ENCODE measurements around the gene TKT. TPM values are rescaled to one million over a fixed set of nuclear protein-coding genes. Genes with fewer than 3 reads are reported as not detected.
A peak's percentile ranks its signal among the peaks of the same experiment; 100 is the strongest.

TKT gene
- total and polyA plus RNA-seq, 2 of the 13 experiments (the other 11 are each of a cell fraction or from before 2014, with no cell fraction given): 150 to 238 TPM

GRCh38 chr3:53255423-53255774 lies 423 bp downstream of the TKT start (continued):
- TF ChIP-seq, protein P1, sequence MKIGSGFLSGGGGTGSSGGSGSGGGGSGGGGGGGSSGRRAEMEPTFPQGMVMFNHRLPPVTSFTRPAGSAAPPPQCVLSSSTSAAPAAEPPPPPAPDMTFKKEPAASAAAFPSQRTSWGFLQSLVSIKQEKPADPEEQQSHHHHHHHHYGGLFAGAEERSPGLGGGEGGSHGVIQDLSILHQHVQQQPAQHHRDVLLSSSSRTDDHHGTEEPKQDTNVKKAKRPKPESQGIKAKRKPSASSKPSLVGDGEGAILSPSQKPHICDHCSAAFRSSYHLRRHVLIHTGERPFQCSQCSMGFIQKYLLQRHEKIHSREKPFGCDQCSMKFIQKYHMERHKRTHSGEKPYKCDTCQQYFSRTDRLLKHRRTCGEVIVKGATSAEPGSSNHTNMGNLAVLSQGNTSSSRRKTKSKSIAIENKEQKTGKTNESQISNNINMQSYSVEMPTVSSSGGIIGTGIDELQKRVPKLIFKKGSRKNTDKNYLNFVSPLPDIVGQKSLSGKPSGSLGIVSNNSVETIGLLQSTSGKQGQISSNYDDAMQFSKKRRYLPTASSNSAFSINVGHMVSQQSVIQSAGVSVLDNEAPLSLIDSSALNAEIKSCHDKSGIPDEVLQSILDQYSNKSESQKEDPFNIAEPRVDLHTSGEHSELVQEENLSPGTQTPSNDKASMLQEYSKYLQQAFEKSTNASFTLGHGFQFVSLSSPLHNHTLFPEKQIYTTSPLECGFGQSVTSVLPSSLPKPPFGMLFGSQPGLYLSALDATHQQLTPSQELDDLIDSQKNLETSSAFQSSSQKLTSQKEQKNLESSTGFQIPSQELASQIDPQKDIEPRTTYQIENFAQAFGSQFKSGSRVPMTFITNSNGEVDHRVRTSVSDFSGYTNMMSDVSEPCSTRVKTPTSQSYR (CRISPR knock-in tag; IDR thresholded peaks at IDR 0.05; ENCODE audit: borderline replicate concordance): 0 out of 2 replicates have a peak, but pooled peaks have one; percentile 27
- TF ChIP-seq, protein P2, sequence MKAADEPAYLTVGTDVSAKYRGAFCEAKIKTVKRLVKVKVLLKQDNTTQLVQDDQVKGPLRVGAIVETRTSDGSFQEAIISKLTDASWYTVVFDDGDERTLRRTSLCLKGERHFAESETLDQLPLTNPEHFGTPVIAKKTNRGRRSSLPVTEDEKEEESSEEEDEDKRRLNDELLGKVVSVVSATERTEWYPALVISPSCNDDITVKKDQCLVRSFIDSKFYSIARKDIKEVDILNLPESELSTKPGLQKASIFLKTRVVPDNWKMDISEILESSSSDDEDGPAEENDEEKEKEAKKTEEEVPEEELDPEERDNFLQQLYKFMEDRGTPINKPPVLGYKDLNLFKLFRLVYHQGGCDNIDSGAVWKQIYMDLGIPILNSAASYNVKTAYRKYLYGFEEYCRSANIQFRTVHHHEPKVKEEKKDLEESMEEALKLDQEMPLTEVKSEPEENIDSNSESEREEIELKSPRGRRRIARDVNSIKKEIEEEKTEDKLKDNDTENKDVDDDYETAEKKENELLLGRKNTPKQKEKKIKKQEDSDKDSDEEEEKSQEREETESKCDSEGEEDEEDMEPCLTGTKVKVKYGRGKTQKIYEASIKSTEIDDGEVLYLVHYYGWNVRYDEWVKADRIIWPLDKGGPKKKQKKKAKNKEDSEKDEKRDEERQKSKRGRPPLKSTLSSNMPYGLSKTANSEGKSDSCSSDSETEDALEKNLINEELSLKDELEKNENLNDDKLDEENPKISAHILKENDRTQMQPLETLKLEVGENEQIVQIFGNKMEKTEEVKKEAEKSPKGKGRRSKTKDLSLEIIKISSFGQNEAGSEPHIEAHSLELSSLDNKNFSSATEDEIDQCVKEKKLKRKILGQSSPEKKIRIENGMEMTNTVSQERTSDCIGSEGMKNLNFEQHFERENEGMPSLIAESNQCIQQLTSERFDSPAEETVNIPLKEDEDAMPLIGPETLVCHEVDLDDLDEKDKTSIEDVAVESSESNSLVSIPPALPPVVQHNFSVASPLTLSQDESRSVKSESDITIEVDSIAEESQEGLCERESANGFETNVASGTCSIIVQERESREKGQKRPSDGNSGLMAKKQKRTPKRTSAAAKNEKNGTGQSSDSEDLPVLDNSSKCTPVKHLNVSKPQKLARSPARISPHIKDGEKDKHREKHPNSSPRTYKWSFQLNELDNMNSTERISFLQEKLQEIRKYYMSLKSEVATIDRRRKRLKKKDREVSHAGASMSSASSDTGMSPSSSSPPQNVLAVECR (CRISPR knock-in tag; IDR thresholded peaks at IDR 0.05; ENCODE audit: borderline replicate concordance): peak; percentile 61
- TF ChIP-seq ZNF446 (CRISPR knock-in tag; IDR thresholded peaks at IDR 0.05) (peak; percentile 18; the same call in 1 of the 2 replicates), ZNF777 (CRISPR knock-in tag; IDR thresholded peaks at IDR 0.05) (peak; percentile 40; the same call in 1 of the 2 replicates), ZNF547 (CRISPR knock-in tag; IDR thresholded peaks at IDR 0.05) (peak; percentile 63; the same call in 1 of the 2 replicates), HES4 (CRISPR knock-in tag; IDR thresholded peaks at IDR 0.05; ENCODE audit: borderline replicate concordance) (0 out of 2 replicates have a peak, but pooled peaks have one; percentile 24), GZF1 (CRISPR knock-in tag; IDR thresholded peaks at IDR 0.05) (0 out of 2 replicates have a peak, but pooled peaks have one; percentile 32), RAD21 (CRISPR knock-in tag; IDR thresholded peaks at IDR 0.05) (peak; percentile 36; the same call in 1 of the 2 replicates), TAF15 (IDR thresholded peaks at IDR 0.05; ENCODE audit: low read depth, low read length, poor library complexity, severe bottlenecking) (no peak), U2AF2 (IDR thresholded peaks at IDR 0.05; ENCODE audit: low read depth, low read length) (no peak), TAF1 (CRISPR knock-in tag; IDR thresholded peaks at IDR 0.05) (peak; percentile 4; the same call in 1 of the 2 replicates), ZFY (CRISPR knock-in tag; IDR thresholded peaks at IDR 0.05) (peak; percentile 68), IKZF4 (CRISPR knock-in tag; IDR thresholded peaks at IDR 0.05; ENCODE audit: borderline replicate concordance, low read depth, not compliant biosample characterization) (peak; percentile 42), ASH2L (IDR thresholded peaks at IDR 0.05; ENCODE audit: insufficient read length, low read depth, low read length) (peak; percentile 36), CSRNP1 (CRISPR knock-in tag; IDR thresholded peaks at IDR 0.05) (peak; percentile 25; the same call in 1 of the 2 replicates), ZNF563 (CRISPR knock-in tag; IDR thresholded peaks at IDR 0.05) (peak; percentile 21; the same call in 1 of the 2 replicates)
- TF ChIP-seq, protein P3, sequence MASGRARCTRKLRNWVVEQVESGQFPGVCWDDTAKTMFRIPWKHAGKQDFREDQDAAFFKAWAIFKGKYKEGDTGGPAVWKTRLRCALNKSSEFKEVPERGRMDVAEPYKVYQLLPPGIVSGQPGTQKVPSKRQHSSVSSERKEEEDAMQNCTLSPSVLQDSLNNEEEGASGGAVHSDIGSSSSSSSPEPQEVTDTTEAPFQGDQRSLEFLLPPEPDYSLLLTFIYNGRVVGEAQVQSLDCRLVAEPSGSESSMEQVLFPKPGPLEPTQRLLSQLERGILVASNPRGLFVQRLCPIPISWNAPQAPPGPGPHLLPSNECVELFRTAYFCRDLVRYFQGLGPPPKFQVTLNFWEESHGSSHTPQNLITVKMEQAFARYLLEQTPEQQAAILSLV (CRISPR knock-in tag; IDR thresholded peaks at IDR 0.05; ENCODE audit: borderline replicate concordance): no peak
- TF ChIP-seq, protein P4, sequence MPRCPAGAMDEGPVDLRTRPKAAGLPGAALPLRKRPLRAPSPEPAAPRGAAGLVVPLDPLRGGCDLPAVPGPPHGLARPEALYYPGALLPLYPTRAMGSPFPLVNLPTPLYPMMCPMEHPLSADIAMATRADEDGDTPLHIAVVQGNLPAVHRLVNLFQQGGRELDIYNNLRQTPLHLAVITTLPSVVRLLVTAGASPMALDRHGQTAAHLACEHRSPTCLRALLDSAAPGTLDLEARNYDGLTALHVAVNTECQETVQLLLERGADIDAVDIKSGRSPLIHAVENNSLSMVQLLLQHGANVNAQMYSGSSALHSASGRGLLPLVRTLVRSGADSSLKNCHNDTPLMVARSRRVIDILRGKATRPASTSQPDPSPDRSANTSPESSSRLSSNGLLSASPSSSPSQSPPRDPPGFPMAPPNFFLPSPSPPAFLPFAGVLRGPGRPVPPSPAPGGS (CRISPR knock-in tag; IDR thresholded peaks at IDR 0.05): peak; percentile 66
